Endothelial cell (in vitro differentiated cells): ENCODE data around the gene SRBD1. TPM values are rescaled to one million over a fixed set of nuclear protein-coding genes. Genes with fewer than 3 reads are reported as not detected.

Source experiments
- DNase-seq: peaks from one replicate; pipeline ENCODE4 v3.0.0; 2021; ENCODE audit warnings: low spot score
- H3K27ac Mint-ChIP-seq: one replicate; pipeline ENCODE4 v1.8.0; 2021; ENCODE audit warnings: mixed read lengths, inconsistent platforms; ENCODE audit not compliant: unreplicated experiment
- H3K27me3 Mint-ChIP-seq: one replicate; pipeline ENCODE4 v1.8.0; 2021; ENCODE audit warnings: mild to moderate bottlenecking, moderate library complexity, mixed read lengths, inconsistent platforms; ENCODE audit not compliant: unreplicated experiment
- H3K36me3 Mint-ChIP-seq: one replicate; pipeline ENCODE4 v1.8.0; 2021; ENCODE audit warnings: mild to moderate bottlenecking, low read depth, mixed read lengths, inconsistent platforms; ENCODE audit not compliant: unreplicated experiment
- H3K4me1 Mint-ChIP-seq: one replicate; pipeline ENCODE4 v1.8.0; 2021; ENCODE audit warnings: mild to moderate bottlenecking, mixed read lengths, inconsistent platforms; ENCODE audit not compliant: unreplicated experiment
- H3K4me3 Mint-ChIP-seq: one replicate; pipeline ENCODE4 v1.8.0; 2021; ENCODE audit warnings: mild to moderate bottlenecking, mixed read lengths, inconsistent platforms; ENCODE audit not compliant: unreplicated experiment
- H3K9me3 Mint-ChIP-seq: one replicate; pipeline ENCODE4 v1.8.0; 2021; ENCODE audit warnings: mixed read lengths, inconsistent platforms; ENCODE audit not compliant: unreplicated experiment
- CTCF ChIP-seq: fragments of 200-600 bp; sonication (generic); IDR thresholded peaks from one replicate; pipeline ENCODE4 v1.5.0; 2021; ENCODE audit warnings: antibody characterized with exemption; ENCODE audit not compliant: unreplicated experiment
- total RNA-seq: library from RNA; stranded (reverse); fragmentation: NEBNext Ultra II Directional; extraction: Animal tissue kit (Norgen Biotek cat#: 25700); gene quantifications from one replicate; pipeline ENCODE4 v1.2.1, GENCODE V29; 2021; ENCODE audit not compliant: unreplicated experiment

SRBD1 gene
- total RNA-seq, 1 donor from 2014 or later: 18.2 TPM

GRCh38 chr2:45598545-45598944 is 12.5 kb downstream of the SRBD1 start:
- H3K4me3 Mint-ChIP-seq: no peak overlapping the region
- H3K4me1 Mint-ChIP-seq: peaks cover 12% of the 10 kb centered on the region
- DNase-seq: no peak
- no peaks in the 10 kb centered on the region for H3K9me3 Mint-ChIP-seq
- H3K27ac Mint-ChIP-seq: no peak overlapping the region
- TF ChIP-seq CTCF: no peak
- peaks cover 13% of the 10 kb centered on the region for H3K36me3 Mint-ChIP-seq
- H3K27me3 Mint-ChIP-seq: no peaks in the 10 kb centered on the region

GRCh38 chr2:45596761-45597160 is 14.3 kb downstream of the SRBD1 start:
- Mint-ChIP-seq H3K27me3 (no peaks in the 10 kb centered on the region), H3K27ac (no peak overlapping the region), H3K4me3 (no peak overlapping the region), H3K9me3 (no peaks in the 10 kb centered on the region), H3K4me1 (peaks cover 24% of the 10 kb centered on the region), H3K36me3 (peaks cover 13% of the 10 kb centered on the region)
- no peak for TF ChIP-seq CTCF
- DNase-seq: no peak

GRCh38 chr2:45595721-45596435 is 15.2 kb downstream of the SRBD1 start:
- Mint-ChIP-seq H3K27me3 (no peaks in the 10 kb centered on the region), H3K9me3 (no peaks in the 10 kb centered on the region), H3K4me1 (peaks cover 30% of the 10 kb centered on the region), H3K36me3 (peaks cover 16% of the 10 kb centered on the region), H3K4me3 (no peak overlapping the region), H3K27ac (no peak overlapping the region)
- no peak for TF ChIP-seq CTCF
- DNase-seq: no peak

- Mint-ChIP-seq H3K27me3 (no peaks in the 10 kb centered on the region), H3K9me3 (no peaks in the 10 kb centered on the region), H3K27ac (no peak overlapping the region), H3K36me3 (peaks cover 5% of the 10 kb centered on the region), H3K4me1 (peaks cover 32% of the 10 kb centered on the region), H3K4me3 (no peak overlapping the region)
- TF ChIP-seq CTCF: no peak
- no peak for DNase-seq
Observed at GRCh38 chr2:45591073-45591472, 20.0 kb downstream of the SRBD1 start.

GRCh38 chr2:45588158-45588829 is 22.8 kb downstream of the SRBD1 start:
- TF ChIP-seq CTCF: no peak
- H3K9me3 Mint-ChIP-seq: no peaks in the 10 kb centered on the region
- H3K27ac Mint-ChIP-seq: no peak overlapping the region
- H3K4me1 Mint-ChIP-seq: peaks cover 24% of the 10 kb centered on the region
- no peaks in the 10 kb centered on the region for H3K27me3 Mint-ChIP-seq
- no peak overlapping the region for H3K4me3 Mint-ChIP-seq
- H3K36me3 Mint-ChIP-seq: peaks cover 5% of the 10 kb centered on the region
- DNase-seq: no peak
